H9 (cell line): ENCODE measurements around the gene PRX. TPM values are rescaled to one million over a fixed set of nuclear protein-coding genes. Genes with fewer than 3 reads are reported as not detected.

Experiments
- DNase-seq: peaks from one replicate; pipeline ENCODE4 v3.0.0-alpha.2; 2017
- H2AFZ ChIP-seq: one replicate; pipeline ENCODE4 v1.6.1; 2013; ENCODE audit warnings: mild to moderate bottlenecking, low read length, control low read depth, moderate library complexity
- H2AK5ac ChIP-seq: 2 replicates; pipeline ENCODE4 v1.6.1; 2013; ENCODE audit warnings: low read length, control low read depth, mixed read lengths; ENCODE audit not compliant: insufficient read length
- H2BK120ac ChIP-seq: one replicate; pipeline ENCODE4 v1.6.1; 2013; ENCODE audit warnings: low read depth, mild to moderate bottlenecking, low read length, control low read depth, inconsistent platforms; ENCODE audit not compliant: poor library complexity, severe bottlenecking
- H2BK12ac ChIP-seq: 2 replicates; pipeline ENCODE4 v1.6.1; 2013; ENCODE audit warnings: low read length, control low read depth, mixed read lengths, low read depth; ENCODE audit not compliant: insufficient read length
- H2BK15ac ChIP-seq: 2 replicates; pipeline ENCODE4 v1.6.1; 2013; ENCODE audit warnings: low read depth, low read length, control low read depth
- H2BK20ac ChIP-seq: one replicate; pipeline ENCODE4 v1.6.1; 2013; ENCODE audit warnings: low read depth, mild to moderate bottlenecking, low read length, control low read depth, inconsistent platforms; ENCODE audit not compliant: poor library complexity, severe bottlenecking
- H2BK5ac ChIP-seq: 2 replicates; pipeline ENCODE4 v1.6.1; 2013; ENCODE audit warnings: low read length, control low read depth, mixed read lengths; ENCODE audit not compliant: insufficient read length
- H3K14ac ChIP-seq: 2 replicates; pipeline ENCODE4 v1.6.1; 2013; ENCODE audit warnings: low read length, control low read depth; ENCODE audit not compliant: insufficient read depth
- H3K18ac ChIP-seq: 2 replicates; pipeline ENCODE4 v1.6.1; 2013; ENCODE audit warnings: low read depth, mild to moderate bottlenecking, mixed read lengths, low read length, control low read depth; ENCODE audit not compliant: insufficient read length
- H3K23ac ChIP-seq: 2 replicates; pipeline ENCODE4 v1.6.1; 2013; ENCODE audit warnings: low read length, control low read depth, mixed read lengths, low read depth; ENCODE audit not compliant: insufficient read length
- H3K23me2 ChIP-seq: 2 replicates; pipeline ENCODE4 v1.6.1; 2013; ENCODE audit warnings: low read depth, mild to moderate bottlenecking, mixed read lengths, low read length, control low read depth; ENCODE audit not compliant: insufficient read length, poor library complexity, severe bottlenecking
- H3K27ac ChIP-seq: 2 replicates; pipeline ENCODE4 v1.5.1; 2013; ENCODE audit warnings: low read length, control low read depth, mixed read lengths, low read depth; ENCODE audit not compliant: insufficient read length
- H3K27me3 ChIP-seq: 2 replicates; pipeline ENCODE4 v1.6.1; 2013; ENCODE audit warnings: low read length, control low read depth, inconsistent platforms; ENCODE audit not compliant: insufficient read depth
- H3K4ac ChIP-seq: 2 replicates; pipeline ENCODE4 v1.6.1; 2013; ENCODE audit warnings: low read depth, mild to moderate bottlenecking, control low read depth, inconsistent platforms, low read length, moderate library complexity
- H3K4me1 ChIP-seq: 2 replicates; pipeline ENCODE4 v1.6.1; 2013; ENCODE audit warnings: low read length, control low read depth, inconsistent platforms; ENCODE audit not compliant: insufficient read depth
- H3K4me2 ChIP-seq: 2 replicates; pipeline ENCODE4 v1.6.1; 2013; ENCODE audit warnings: low read length, control low read depth, mixed read lengths; ENCODE audit not compliant: insufficient read length, insufficient read depth
- H3K56ac ChIP-seq: 2 replicates; pipeline ENCODE4 v1.6.1; 2013; ENCODE audit warnings: low read depth, mild to moderate bottlenecking, mixed read lengths, low read length, control low read depth; ENCODE audit not compliant: insufficient read length
- H3K79me1 ChIP-seq: 2 replicates; pipeline ENCODE4 v1.6.1; 2013; ENCODE audit warnings: low read depth, mild to moderate bottlenecking, moderate library complexity, low read length, control low read depth, inconsistent platforms; ENCODE audit not compliant: insufficient read depth, poor library complexity, severe bottlenecking
- H3K79me2 ChIP-seq: 2 replicates; pipeline ENCODE4 v1.6.1; 2013; ENCODE audit warnings: low read length, control low read depth, inconsistent platforms; ENCODE audit not compliant: insufficient read depth
- H3K9ac ChIP-seq: 2 replicates; pipeline ENCODE4 v1.6.1; 2013; ENCODE audit warnings: low read length, control low read depth, mixed read lengths; ENCODE audit not compliant: insufficient read length; ENCODE audit errors: extremely low read depth
- H3K9me3 ChIP-seq: one replicate; pipeline ENCODE4 v1.6.1; 2013; ENCODE audit warnings: low read depth, low read length, inconsistent platforms; ENCODE audit not compliant: control insufficient read depth
- H3T11ph ChIP-seq: one replicate; pipeline ENCODE4 v1.6.1; 2013; ENCODE audit warnings: mild to moderate bottlenecking, low read length, control low read depth, inconsistent platforms
- H4K20me1 ChIP-seq: one replicate; pipeline ENCODE4 v1.6.1; 2013; ENCODE audit not compliant: control insufficient read depth, insufficient read length, insufficient read depth
- H4K5ac ChIP-seq: 2 replicates; pipeline ENCODE4 v1.6.1; 2013; ENCODE audit warnings: low read depth, mild to moderate bottlenecking, mixed read lengths, low read length, control low read depth; ENCODE audit not compliant: insufficient read length
- H4K8ac ChIP-seq: replicated peaks from 2 replicates; pipeline ENCODE4 v1.6.1; 2013; ENCODE audit warnings: low read length, control low read depth, mixed read lengths, low read depth; ENCODE audit not compliant: insufficient read length
- H4K91ac ChIP-seq: 2 replicates; pipeline ENCODE4 v1.6.1; 2013; ENCODE audit warnings: low read depth, mild to moderate bottlenecking, moderate library complexity, mixed read lengths, low read length, control low read depth; ENCODE audit not compliant: insufficient read length
- H3K27ac Mint-ChIP-seq, 3 experiments: 2 replicates in 2 of 3; 3 replicates in 1 of 3; pipeline ENCODE4 v1.8.0; 2020 to 2021; ENCODE audit warnings: mixed read lengths in 3 of 3, mild to moderate bottlenecking in 1 of 3, moderate library complexity in 1 of 3
- H3K27me3 Mint-ChIP-seq: 2 replicates; pipeline ENCODE4 v1.8.0; 2021; ENCODE audit warnings: low read depth, mild to moderate bottlenecking, moderate library complexity, mixed read lengths
- H3K36me3 Mint-ChIP-seq, 3 experiments: 2 replicates in 2 of 3; 3 replicates in 1 of 3; pipeline ENCODE4 v1.8.0; 2020 to 2021; ENCODE audit warnings: low read depth in 3 of 3, mixed read lengths in 3 of 3; ENCODE audit not compliant: insufficient read depth in 1 of 3
- H3K4me1 Mint-ChIP-seq, 2 experiments: 2 replicates each; pipeline ENCODE4 v1.8.0; 2020; ENCODE audit warnings: mixed read lengths in 2 of 2
- H3K4me3 Mint-ChIP-seq, 2 experiments: 2 replicates in 1 of 2; 3 replicates in 1 of 2; pipeline ENCODE4 v1.8.0; 2020 to 2021; ENCODE audit warnings: mild to moderate bottlenecking in 2 of 2, mixed read lengths in 2 of 2, moderate library complexity in 1 of 2
- H3K9me3 Mint-ChIP-seq, 2 experiments: 2 replicates in 1 of 2; 3 replicates in 1 of 2; pipeline ENCODE4 v1.8.0; 2020; ENCODE audit warnings: mild to moderate bottlenecking in 2 of 2, mixed read lengths in 2 of 2, moderate library complexity in 1 of 2
- WGBS: extraction: QIAGEN DNeasy Blood & Tissue Kit; methylation state at CpG from one replicate; pipeline ENCODE4 v1.1.7; 2013; ENCODE audit warnings: missing lambda C conversion rate, low lambda C conversion rate, mixed read lengths; ENCODE audit not compliant: insufficient read length; ENCODE audit errors: extremely low coverage; 5-methylcytosine and 5-hydroxymethylcytosine counted together
- total RNA-seq: library from RNA; stranded (reverse); gene quantifications from 2 replicates; pipeline ENCODE4 v1.2.1, GENCODE V29; 2021
- TF ChIP-seq, protein P1 (sequence below): fragments of 200-600 bp; sonication (generic); conservative IDR thresholded peaks from 3 replicates; pipeline ENCODE4 v1.8.0; 2021; ENCODE audit warnings: antibody characterized with exemption, mild to moderate bottlenecking

PRX gene
- total RNA-seq, 1 experiment from 2014 or later = 4.0 TPM

DNA sequence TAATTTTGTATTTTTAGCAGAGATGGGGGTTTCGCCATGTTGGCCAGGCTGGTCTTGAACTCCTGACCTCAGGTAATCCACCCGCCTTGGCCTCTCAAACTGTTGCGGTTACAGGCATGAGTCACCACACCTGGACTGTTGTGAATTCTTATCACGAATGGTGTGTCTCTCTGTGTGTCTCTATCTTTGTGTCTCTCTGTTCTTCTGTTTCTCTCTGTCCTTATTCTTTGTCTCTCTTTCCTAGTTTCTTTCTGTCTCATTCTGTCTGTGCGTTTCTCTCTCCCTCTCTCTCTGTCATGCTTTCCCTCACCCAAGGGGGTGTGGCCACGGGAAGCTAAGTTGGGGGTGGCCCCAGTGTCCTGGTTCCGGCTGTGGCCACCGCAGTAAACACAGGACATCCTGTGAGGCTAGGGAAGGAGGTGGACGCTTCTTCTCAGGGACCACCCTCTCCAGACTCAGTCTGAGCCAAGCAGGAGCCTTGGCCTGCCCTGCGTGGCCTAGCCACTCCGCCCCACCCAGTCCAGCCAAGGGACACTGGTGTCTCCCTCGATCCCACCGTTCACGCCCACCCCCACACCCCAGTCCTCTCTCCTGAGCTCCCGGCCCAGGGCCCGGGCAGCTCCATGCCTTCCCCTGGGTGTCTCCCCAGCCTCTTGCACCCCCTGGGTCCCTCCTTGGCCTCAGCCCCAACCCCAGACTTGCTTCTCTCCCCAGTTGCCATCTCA lies 3.9 kb upstream of the PRX start:
- no peak overlapping the region for H3K56ac ChIP-seq
- no peaks in the 10 kb centered on the region for H3K79me1 ChIP-seq
- H3K18ac ChIP-seq = peak overlapping the region; percentile 24
- H3K9me3 Mint-ChIP-seq = peaks cover 0 to 3% of the 10 kb centered on the region in 2 experiments; a peak in 1 of 5 replicates
- H3K4me2 ChIP-seq = no peak overlapping the region
- no peaks in the 10 kb centered on the region for H3K27me3 ChIP-seq
- H2AFZ ChIP-seq = no peak overlapping the region
- H3K14ac ChIP-seq = no peak overlapping the region
- no peak overlapping the region for H4K8ac ChIP-seq
- H3K9ac ChIP-seq = no peak overlapping the region
- no peak overlapping the region for H2AK5ac ChIP-seq
- peaks cover 3% of the 10 kb centered on the region for H3K23me2 ChIP-seq
- H2BK15ac ChIP-seq = no peak overlapping the region
- no peak overlapping the region for H2BK12ac ChIP-seq
- H4K20me1 ChIP-seq = no peaks in the 10 kb centered on the region
- H2BK5ac ChIP-seq = no peak overlapping the region
- H2BK120ac ChIP-seq = no peak overlapping the region
- WGBS = no CpG with 5 or more reads among the region's 16 CpGs
- H3K4me1 ChIP-seq = no peaks in the 10 kb centered on the region
- no peaks in the 10 kb centered on the region for H3K79me2 ChIP-seq
- H3K27ac ChIP-seq = no peak overlapping the region
- no peaks in the 10 kb centered on the region for H3K9me3 ChIP-seq
- H3K36me3 Mint-ChIP-seq = peaks cover 0 to under 1% (median 0%) of the 10 kb centered on the region in 3 experiments; a peak in 1 of 7 replicates
- H3K27me3 Mint-ChIP-seq = peaks cover 7% of the 10 kb centered on the region
- H3K4me3 Mint-ChIP-seq = no peak overlapping the region; a peak in 1 of 5 replicates
- H3K4ac ChIP-seq = no peak overlapping the region
- H2BK20ac ChIP-seq = no peak overlapping the region
- no peak overlapping the region for H4K91ac ChIP-seq
- no peak overlapping the region for H4K5ac ChIP-seq
- H3K27ac Mint-ChIP-seq = peak overlapping the region in 1 of 3 experiments; percentile 69; a peak in 2 of 7 replicates
- H3K23ac ChIP-seq = no peak overlapping the region
- peaks cover 19 to 39% of the 10 kb centered on the region in 2 experiments for H3K4me1 Mint-ChIP-seq
- H3T11ph ChIP-seq = no peak overlapping the region
- TF ChIP-seq, protein P1, sequence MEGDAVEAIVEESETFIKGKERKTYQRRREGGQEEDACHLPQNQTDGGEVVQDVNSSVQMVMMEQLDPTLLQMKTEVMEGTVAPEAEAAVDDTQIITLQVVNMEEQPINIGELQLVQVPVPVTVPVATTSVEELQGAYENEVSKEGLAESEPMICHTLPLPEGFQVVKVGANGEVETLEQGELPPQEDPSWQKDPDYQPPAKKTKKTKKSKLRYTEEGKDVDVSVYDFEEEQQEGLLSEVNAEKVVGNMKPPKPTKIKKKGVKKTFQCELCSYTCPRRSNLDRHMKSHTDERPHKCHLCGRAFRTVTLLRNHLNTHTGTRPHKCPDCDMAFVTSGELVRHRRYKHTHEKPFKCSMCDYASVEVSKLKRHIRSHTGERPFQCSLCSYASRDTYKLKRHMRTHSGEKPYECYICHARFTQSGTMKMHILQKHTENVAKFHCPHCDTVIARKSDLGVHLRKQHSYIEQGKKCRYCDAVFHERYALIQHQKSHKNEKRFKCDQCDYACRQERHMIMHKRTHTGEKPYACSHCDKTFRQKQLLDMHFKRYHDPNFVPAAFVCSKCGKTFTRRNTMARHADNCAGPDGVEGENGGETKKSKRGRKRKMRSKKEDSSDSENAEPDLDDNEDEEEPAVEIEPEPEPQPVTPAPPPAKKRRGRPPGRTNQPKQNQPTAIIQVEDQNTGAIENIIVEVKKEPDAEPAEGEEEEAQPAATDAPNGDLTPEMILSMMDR = no peak
- no peak for DNase-seq
